Embryonic facial prominence (tissue), 1 donor: ENCODE data around the gene LGALS9.
"Not testable (repeated sequence)": the region's sequence is repeated elsewhere in the genome, so short reads cannot be mapped to it uniquely, and the experiment has no call there.

Experiments used
- DNase-seq: peaks from one replicate; pipeline ENCODE4 v3.0.0-alpha.2; 2016; ENCODE audit errors: extremely low spot score

LGALS9 gene

GRCh38 chr17:27654136-27654535 lies 23.1 kb downstream of the LGALS9 start:
- DNase-seq = no peak

- DNase-seq = no peak
These were observed 23.9 kb downstream of the LGALS9 start for GRCh38 chr17:27654654-27655524.

DNA sequence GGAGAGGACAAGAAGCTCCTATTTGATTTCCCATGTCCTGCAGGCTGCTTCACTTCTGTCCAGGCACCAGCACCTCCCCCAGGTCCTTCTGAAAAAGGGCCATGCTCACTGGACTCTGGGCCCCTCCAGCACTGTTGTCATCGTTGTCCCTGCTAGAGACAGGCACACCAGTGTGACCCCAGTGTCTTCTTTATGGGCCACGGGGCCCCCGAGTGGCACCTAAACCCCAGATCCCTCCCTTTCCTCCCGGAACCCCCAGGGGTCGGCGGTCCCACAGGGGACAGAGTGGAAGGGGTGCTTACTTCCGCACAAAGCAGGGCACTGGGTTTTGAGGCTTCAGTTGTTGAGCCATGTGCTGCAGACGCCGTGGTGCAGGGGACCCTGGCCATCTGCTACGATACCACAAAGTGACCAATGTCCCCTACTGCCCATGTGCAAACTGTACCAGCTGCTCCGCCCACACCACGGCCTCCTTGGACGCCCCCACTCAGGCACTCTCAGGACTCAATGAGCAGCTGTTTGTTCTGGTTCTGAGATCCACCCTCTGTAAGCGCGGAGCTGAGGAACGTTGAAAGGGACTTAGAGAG lies 24.6 kb downstream of the LGALS9 start:
- DNase-seq = not testable (repeated sequence)

DNA sequence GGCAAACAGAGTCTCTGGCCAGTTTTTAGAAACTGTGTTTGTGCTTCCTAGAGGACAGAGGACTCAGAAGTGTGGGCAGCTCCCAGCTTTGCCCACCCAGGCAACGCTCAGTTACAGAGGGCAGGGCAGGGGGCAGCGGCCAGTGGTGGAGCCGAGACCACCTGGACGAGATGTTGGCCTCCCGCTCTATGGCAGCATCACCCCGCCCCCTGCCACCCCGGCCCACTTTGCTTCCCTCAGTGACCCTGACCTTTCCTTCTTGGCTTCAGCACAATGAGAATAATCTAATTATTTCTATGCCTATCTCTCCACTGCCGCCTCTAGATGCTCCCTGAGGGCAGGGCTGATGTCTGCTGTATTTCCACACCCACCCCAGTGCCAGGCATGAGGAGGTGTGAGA lies 25.6 kb downstream of the LGALS9 start:
- DNase-seq = not testable (repeated sequence)

- no peak for DNase-seq
These were observed 26.6 kb downstream of the LGALS9 start for GRCh38 chr17:27657620-27658019.

GRCh38 chr17:27659683-27660082 lies 28.7 kb downstream of the LGALS9 start:
- DNase-seq = no peak

GRCh38 chr17:27660436-27660835 lies 29.4 kb downstream of the LGALS9 start:
- no peak for DNase-seq

- DNase-seq = no peak
These were observed 33.1 kb downstream of the LGALS9 start for GRCh38 chr17:27663936-27664605.

- no peak for DNase-seq
These were observed 33.6 kb downstream of the LGALS9 start for GRCh38 chr17:27664606-27664965.

- DNase-seq = no peak
These were observed 34.6 kb downstream of the LGALS9 start for GRCh38 chr17:27665549-27665948.

DNA sequence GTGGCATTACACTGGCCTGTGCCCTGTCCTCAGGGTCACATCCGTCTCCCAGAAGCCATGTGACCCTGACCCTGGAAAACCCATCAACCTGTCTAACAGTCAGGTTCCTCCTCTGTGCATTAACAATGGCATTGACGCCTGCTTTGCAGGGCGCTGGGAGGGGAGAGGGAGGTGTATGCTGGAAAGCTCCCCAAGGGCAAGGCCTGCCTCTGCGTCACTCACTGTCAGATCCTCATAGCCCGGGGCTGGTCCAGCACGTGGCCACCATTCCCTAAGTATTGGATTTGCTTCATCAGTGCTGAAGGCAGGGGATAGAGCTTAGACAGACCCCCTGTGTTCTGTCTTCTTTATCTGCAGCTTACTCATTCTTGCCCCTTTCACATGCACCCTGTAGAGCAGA lies 35.3 kb downstream of the LGALS9 start:
- DNase-seq = not testable (repeated sequence)

- DNase-seq = no peak
These were observed 36.0 kb downstream of the LGALS9 start for GRCh38 chr17:27666831-27667560.

DNA sequence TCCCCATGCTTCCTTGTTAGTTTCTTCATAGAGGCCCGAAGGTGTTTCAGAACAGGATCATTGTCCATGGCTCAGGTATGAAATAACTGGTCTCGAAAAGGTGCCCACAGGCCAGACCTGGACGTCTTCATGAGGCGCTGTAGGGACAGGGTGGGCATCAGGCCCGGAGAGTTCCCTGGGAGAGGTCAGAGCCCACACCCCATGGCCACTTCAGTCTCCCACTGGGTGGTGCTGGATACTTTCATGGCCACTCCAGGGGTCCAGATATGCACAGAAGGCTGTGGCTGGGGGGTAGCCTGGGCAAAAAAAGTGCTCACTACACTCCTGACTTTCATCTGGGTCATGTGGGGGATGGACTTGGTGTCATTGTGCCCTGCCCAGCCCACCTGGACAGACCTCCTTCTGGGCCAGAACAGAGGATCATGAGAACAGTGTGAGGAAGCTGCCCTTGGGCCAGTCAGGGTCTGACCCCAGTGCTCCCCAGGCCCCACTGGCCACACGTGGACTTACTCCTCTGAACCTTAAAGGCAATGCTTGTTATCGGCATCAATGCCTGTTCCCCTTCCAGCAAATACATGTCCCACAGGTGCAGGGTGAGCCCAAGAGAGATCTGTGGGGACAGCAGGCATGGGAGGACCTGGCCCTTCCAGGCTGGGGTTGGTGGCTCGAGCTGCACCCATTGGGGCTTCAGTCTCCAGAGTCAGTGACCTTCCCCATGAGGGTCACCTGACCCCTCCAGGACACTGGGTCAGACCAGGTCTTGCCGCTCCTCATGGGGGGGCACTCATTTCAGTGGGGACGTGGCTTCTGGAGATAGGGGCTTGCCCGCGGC lies 36.9 kb downstream of the LGALS9 start:
- DNase-seq = no peak

GRCh38 chr17:27668488-27668823 lies 37.5 kb downstream of the LGALS9 start:
- DNase-seq = no peak

DNA sequence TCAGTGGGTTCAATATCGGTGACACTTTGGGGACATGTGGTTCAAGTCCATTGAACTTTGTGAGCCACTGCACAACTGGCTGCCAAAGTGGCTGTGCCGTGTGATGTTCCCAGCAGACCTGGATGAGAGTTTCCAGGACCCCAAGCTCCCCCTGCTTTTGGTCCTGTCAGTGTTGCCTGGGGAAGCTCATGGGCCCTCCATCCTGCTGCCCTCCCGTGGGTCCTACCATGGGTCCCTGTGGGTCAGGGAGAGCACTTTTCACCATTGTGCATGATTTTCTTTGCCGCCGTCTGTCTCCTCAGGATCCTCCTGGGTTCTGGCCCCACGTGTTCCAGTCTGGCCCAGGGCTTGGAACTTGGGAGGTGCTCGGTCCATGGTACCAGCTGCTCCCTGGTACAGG lies 38.1 kb downstream of the LGALS9 start:
- no peak for DNase-seq

DNA sequence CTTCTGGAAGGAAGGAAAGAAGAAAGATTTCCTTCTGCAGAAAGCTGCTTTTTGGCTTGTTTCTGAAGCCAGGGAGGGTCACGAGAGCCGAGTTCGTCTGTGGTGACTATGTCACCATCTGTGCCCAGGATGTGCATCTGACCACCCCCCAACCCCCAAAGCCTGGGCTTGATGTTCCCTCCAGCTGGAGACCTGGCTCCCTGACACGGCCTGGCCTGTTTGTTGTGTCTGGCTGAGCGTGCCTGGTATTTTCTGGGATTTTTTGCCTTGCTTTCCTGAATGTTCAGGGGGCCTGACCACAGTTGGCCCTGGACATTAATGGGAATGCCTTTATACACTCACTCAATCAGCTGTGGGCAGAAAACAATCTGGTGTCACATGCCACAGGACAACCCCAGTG lies 38.9 kb downstream of the LGALS9 start:
- DNase-seq = no peak

- no peak for DNase-seq
These were observed 40.0 kb downstream of the LGALS9 start for GRCh38 chr17:27670791-27671590.

- DNase-seq = no peak
These were observed 40.6 kb downstream of the LGALS9 start for GRCh38 chr17:27671591-27671910.

GRCh38 chr17:27671977-27672480 lies 41.0 kb downstream of the LGALS9 start:
- DNase-seq = not testable (repeated sequence)

- DNase-seq = no peak
These were observed 43.3 kb downstream of the LGALS9 start for GRCh38 chr17:27674335-27674734.

DNA sequence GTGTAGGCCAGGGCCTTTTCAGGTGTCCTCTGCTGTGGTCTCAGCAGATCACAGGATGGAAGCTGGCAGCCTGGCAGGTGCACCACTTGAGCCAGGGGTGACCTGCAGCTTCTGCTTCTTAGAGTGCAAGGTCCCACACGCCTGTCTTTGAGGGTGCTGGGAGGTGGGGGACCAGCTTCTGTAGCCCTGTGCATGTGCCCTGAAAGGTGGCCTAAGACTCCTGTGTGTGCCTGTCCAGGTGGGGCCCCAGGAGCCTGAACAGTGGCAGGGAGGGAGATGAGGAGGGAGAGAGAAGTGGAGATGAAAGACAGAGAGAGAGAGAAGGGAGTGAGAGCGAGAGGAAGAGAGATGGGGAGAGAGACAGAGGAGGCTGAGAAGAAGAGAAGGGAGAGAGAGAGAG lies 46.2 kb downstream of the LGALS9 start:
- DNase-seq = no peak
